Kidney (tissue), 14 donors: Measurements from ENCODE around the gene PRKD1. TPM values are rescaled to one million over a fixed set of nuclear protein-coding genes. Genes with fewer than 3 reads are reported as not detected.
"Not testable (repeated sequence)": the region's sequence is repeated elsewhere in the genome, so short reads cannot be mapped to it uniquely, and the experiment has no call there.

Experiments
- DNase-seq, 5 donors: peaks; one replicate each; pipeline ENCODE4 v3.0.0-alpha.2; 2013 to 2020
- FAIRE-seq: peaks from 2 replicates; lab custom pipeline; 2012; peaks lifted over from hg19 to GRCh38; lab: Jason Lieb, UNC
- H3K27ac ChIP-seq, 2 donors: one replicate each; pipeline ENCODE4 v1.7.0; 2013; ENCODE audit warnings: low read depth in 2 of 2, low read length in 2 of 2, inconsistent platforms in 1 of 2
- H3K27me3 ChIP-seq: one replicate; pipeline ENCODE4 v1.7.1; 2013; ENCODE audit warnings: low read length, inconsistent platforms; ENCODE audit not compliant: control insufficient read depth, insufficient read depth
- H3K36me3 ChIP-seq, 3 donors: one replicate each; pipeline versions ENCODE4 v1.7.0 to v1.7.1; 2013; ENCODE audit warnings: low read length in 3 of 3, control low read depth in 1 of 3, inconsistent platforms in 1 of 3; ENCODE audit not compliant: insufficient read depth in 3 of 3, control insufficient read depth in 2 of 3
- H3K4me1 ChIP-seq, 3 donors: one replicate each; pipeline versions ENCODE4 v1.7.0 to v1.7.1; 2013; ENCODE audit warnings: low read length in 3 of 3, inconsistent platforms in 1 of 3, low read depth in 1 of 3; ENCODE audit not compliant: control insufficient read depth in 2 of 3, insufficient read depth in 2 of 3
- H3K4me3 ChIP-seq, 3 donors: one replicate each; pipeline versions ENCODE4 v1.7.0 to v1.8.1; 2013; ENCODE audit warnings: low read length in 3 of 3, control low read depth in 1 of 3, inconsistent platforms in 1 of 3
- H3K9ac ChIP-seq, 3 donors: one replicate each; pipeline versions ENCODE4 v1.7.0 to v1.7.1; 2013; ENCODE audit warnings: low read length in 3 of 3, control low read depth in 1 of 3, inconsistent platforms in 1 of 3
- H3K9me3 ChIP-seq, 3 donors: one replicate each; pipeline versions ENCODE4 v1.7.0 to v1.7.1; 2013; ENCODE audit warnings: low read length in 3 of 3, control low read depth in 1 of 3, inconsistent platforms in 1 of 3; ENCODE audit not compliant: control insufficient read depth in 2 of 3, insufficient read depth in 1 of 3
- intact Hi-C: fragments of 100-400 bp; cut with DNase I; formaldehyde crosslinking; loops from one replicate; pipeline ENCODE4 v1.11.1; 2022
- polyA plus RNA-seq: library from polyadenylated mRNA; stranded (reverse); fragments of 350-450 nt; fragmentation: Illumina TruSeq; extraction: RNeasy Lipid Tissue Mini Kit (QIAGEN cat#74804); gene quantifications from one replicate; pipeline ENCODE4 v1.2.3, GENCODE V29; 2014; ENCODE audit warnings: low read depth, low replicate concordance; ENCODE audit not compliant: insufficient read depth
- total RNA-seq: library from RNA; stranded (reverse); fragmentation: NEBNext Ultra II Directional; extraction: Animal tissue kit (Norgen Biotek cat#: 25700); gene quantifications from one replicate; pipeline ENCODE4 v1.2.1, GENCODE V29; 2021
- TF ChIP-seq, protein P1 (sequence below): IDR thresholded peaks from 3 replicates; pipeline ENCODE4 v1.5.1; 2012; ENCODE audit warnings: mild to moderate bottlenecking, moderate library complexity, borderline replicate concordance; ENCODE audit not compliant: insufficient read depth; ENCODE audit errors: extremely low read depth
- donor health status: control.
- donor health status: control.
- donor health status: control.
- donor health status: control.
- donor health status: control.
- donor health status: DM: yes; HTN: yes; CAD: no.
- donor health status: Normal renal cell carcinoma (clear cell type).

PRKD1 gene
- total and polyA plus RNA-seq, 2 donors from 2014 or later, result 14.0 to 45.1 TPM

GRCh38 chr14:29842228-29842627 is 85.4 kb downstream of the PRKD1 start:
- no peak overlapping the region for H3K4me3 ChIP-seq
- no peak overlapping the region for H3K27ac ChIP-seq
- peaks cover 0 to 5% (median 0%) of the 10 kb centered on the region in 3 donors for H3K4me1 ChIP-seq
- no peak overlapping the region for H3K9ac ChIP-seq
- no peaks in the 10 kb centered on the region for H3K27me3 ChIP-seq
- peaks cover 0 to 24% (median 12%) of the 10 kb centered on the region in 3 donors for H3K9me3 ChIP-seq
- intact Hi-C loops, result no loop called here
- no peaks in the 10 kb centered on the region for H3K36me3 ChIP-seq
- FAIRE-seq (no peak), DNase-seq (no peak)
- TF ChIP-seq, protein P1, sequence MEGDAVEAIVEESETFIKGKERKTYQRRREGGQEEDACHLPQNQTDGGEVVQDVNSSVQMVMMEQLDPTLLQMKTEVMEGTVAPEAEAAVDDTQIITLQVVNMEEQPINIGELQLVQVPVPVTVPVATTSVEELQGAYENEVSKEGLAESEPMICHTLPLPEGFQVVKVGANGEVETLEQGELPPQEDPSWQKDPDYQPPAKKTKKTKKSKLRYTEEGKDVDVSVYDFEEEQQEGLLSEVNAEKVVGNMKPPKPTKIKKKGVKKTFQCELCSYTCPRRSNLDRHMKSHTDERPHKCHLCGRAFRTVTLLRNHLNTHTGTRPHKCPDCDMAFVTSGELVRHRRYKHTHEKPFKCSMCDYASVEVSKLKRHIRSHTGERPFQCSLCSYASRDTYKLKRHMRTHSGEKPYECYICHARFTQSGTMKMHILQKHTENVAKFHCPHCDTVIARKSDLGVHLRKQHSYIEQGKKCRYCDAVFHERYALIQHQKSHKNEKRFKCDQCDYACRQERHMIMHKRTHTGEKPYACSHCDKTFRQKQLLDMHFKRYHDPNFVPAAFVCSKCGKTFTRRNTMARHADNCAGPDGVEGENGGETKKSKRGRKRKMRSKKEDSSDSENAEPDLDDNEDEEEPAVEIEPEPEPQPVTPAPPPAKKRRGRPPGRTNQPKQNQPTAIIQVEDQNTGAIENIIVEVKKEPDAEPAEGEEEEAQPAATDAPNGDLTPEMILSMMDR, result no peak

- intact Hi-C loops, H3K27me3 ChIP-seq, H3K27ac ChIP-seq, H3K4me3 ChIP-seq, FAIRE-seq, H3K9ac ChIP-seq, DNase-seq, H3K36me3 ChIP-seq, H3K4me1 ChIP-seq: not testable (repeated sequence)
- H3K9me3 ChIP-seq, result peaks cover 0 to 24% (median 12%) of the 10 kb centered on the region in 3 donors
These were observed 87.2 kb downstream of the PRKD1 start for GRCh38 chr14:29840369-29840892.

DNA sequence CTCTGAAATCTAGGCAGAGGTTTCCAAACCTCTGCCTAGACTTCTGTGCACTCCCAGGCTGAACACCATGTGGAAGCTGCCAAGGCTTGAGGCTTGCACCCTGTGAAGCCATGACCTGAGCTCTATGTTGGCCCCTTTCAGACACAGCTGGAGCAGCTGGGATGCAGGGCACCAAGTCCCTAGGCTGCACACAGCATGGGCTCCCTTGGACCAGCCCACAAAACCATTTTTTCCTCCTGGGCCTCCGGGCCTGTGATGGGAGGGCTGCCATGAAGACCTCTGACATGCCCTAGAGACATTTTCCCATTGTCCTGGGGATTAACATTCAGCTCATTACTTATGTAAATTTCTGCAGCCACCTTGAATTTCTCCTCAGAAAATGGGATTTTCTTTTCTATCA is 88.0 kb downstream of the PRKD1 start:
- not testable (repeated sequence) for H3K4me3 ChIP-seq

GRCh38 chr14:29838752-29839151 is 88.9 kb downstream of the PRKD1 start:
- H3K27me3 ChIP-seq, result no peaks in the 10 kb centered on the region
- H3K4me3 ChIP-seq, result no peak overlapping the region
- H3K9ac ChIP-seq, result no peak overlapping the region
- intact Hi-C loops, result no loop called here
- no peak for DNase-seq
- TF ChIP-seq, protein P1, result no peak
- no peak overlapping the region for H3K27ac ChIP-seq
- peaks cover 0 to 24% (median 12%) of the 10 kb centered on the region in 3 donors for H3K9me3 ChIP-seq
- H3K36me3 ChIP-seq, result no peaks in the 10 kb centered on the region
- H3K4me1 ChIP-seq, result no peaks in the 10 kb centered on the region
- FAIRE-seq, result no peak

More for the DNA sequence above, 88.0 kb downstream of the PRKD1 start:
- DNase-seq, FAIRE-seq, H3K36me3 ChIP-seq, intact Hi-C loops, H3K9ac ChIP-seq, H3K27me3 ChIP-seq, H3K27ac ChIP-seq, H3K4me1 ChIP-seq: not testable (repeated sequence)
- H3K9me3 ChIP-seq, result peaks cover 0 to 24% (median 12%) of the 10 kb centered on the region in 3 donors
